Transverse colon (tissue), 4 donors: ENCODE measurements around the gene VAT1. TPM values are rescaled to one million over a fixed set of nuclear protein-coding genes. Genes with fewer than 3 reads are reported as not detected.

ENCODE experiments used
- DNase-seq: peaks from one replicate; pipeline ENCODE4 v3.0.0-alpha.2; 2019
- H3K27ac ChIP-seq, 4 donors: fragments of 200-600 bp; sonication (generic); 2 replicates each; pipeline ENCODE4 v1.5.1; 2016 to 2018; ENCODE audit warnings: inconsistent platforms in 4 of 4
- H3K27me3 ChIP-seq: fragments of 200-600 bp; sonication (generic); 2 replicates; pipeline ENCODE4 v1.5.1; 2017; ENCODE audit warnings: inconsistent platforms
- H3K36me3 ChIP-seq, 4 donors: fragments of 200-600 bp; sonication (generic); 2 replicates each; pipeline ENCODE4 v1.5.1; 2017 to 2019; ENCODE audit warnings: inconsistent platforms in 4 of 4
- H3K4me1 ChIP-seq, 4 donors: fragments of 200-600 bp; sonication (generic); 2 replicates each; pipeline ENCODE4 v1.5.1; 2017 to 2020; ENCODE audit warnings: inconsistent platforms in 4 of 4
- H3K4me3 ChIP-seq, 4 donors: fragments of 200-600 bp; sonication (generic); 1 replicate in 1 of 4; 2 replicates in 3 of 4; pipeline versions ENCODE4 v1.5.1 to v1.6.1; 2017 to 2019; ENCODE audit warnings: inconsistent platforms in 4 of 4
- H3K9me3 ChIP-seq, 2 donors: fragments of 200-600 bp; sonication (generic); 2 replicates each; pipeline ENCODE4 v1.5.1; 2017 to 2019; ENCODE audit warnings: inconsistent platforms in 2 of 2
- EP300 ChIP-seq: sonication (generic); formaldehyde crosslinking; IDR thresholded peaks from one replicate; pipeline ENCODE4 v1.6.1; 2017; ENCODE audit warnings: antibody characterized with exemption, low read depth
- POLR2A ChIP-seq: fragments of 450-650 bp; IDR thresholded peaks from one replicate; pipeline ENCODE4 v1.6.1; 2016; ENCODE audit warnings: antibody characterized with exemption, mild to moderate bottlenecking, moderate library complexity
- POLR2AphosphoS5 ChIP-seq, 3 donors: sonication (generic); formaldehyde crosslinking; IDR thresholded peaks; one replicate each; pipeline ENCODE4 v1.6.1; 2016; ENCODE audit warnings: antibody characterized with exemption in 3 of 3
- WGBS, 2 donors: methylation state at CpG; one replicate each; pipeline ENCODE4 v1.1.5; 2018; ENCODE audit warnings: low coverage in 1 of 2; 5-methylcytosine and 5-hydroxymethylcytosine counted together
- in situ Hi-C, 4 donors: fragments of 200-750 bp; cut with MboI; loops; one replicate each; pipeline versions ENCODE4 v1.15.0 to v1.15.1; 2017; ENCODE audit warnings: low sequenced_read_pairs in 3 of 4, low pct_ligation_motif_present in 1 of 4, low pct_unique_long_range_greater_than_20kb in 1 of 4
- intact Hi-C: fragments of 100-400 bp; cut with DNase I; formaldehyde crosslinking; loops from one replicate; pipeline ENCODE4 v1.15.1; 2023; ENCODE audit warnings: low total_unique reads
- total RNA-seq, 4 donors: library from RNA; depleted of rRNA; stranded (reverse); fragments of >200 nt; gene quantifications; one replicate each; pipeline ENCODE4 v1.1.0, GENCODE V29; 2016
- TF ChIP-seq, protein P1 (sequence below), 5 experiments: fragments of 200-600 bp in 3 of 5; fragments of 450-650 bp in 2 of 5; sonication (generic) in 3 of 5; IDR thresholded peaks; 1 replicate in 2 of 5; 2 replicates in 3 of 5; pipeline ENCODE4 v1.5.1; 2016 to 2017; ENCODE audit warnings: antibody characterized with exemption in 5 of 5, inconsistent platforms in 3 of 5, mild to moderate bottlenecking in 2 of 5, moderate library complexity in 1 of 5

The VAT1 gene
- total RNA-seq: 10 to 100 TPM; 26.2 to 94.1 (median 65.7) TPM

- H3K27me3 ChIP-seq: peaks cover 3% of the 10 kb centered on the region
- 1% methylated on average over 48 of the region's 80 CpGs; no CpG with 5 or more reads in 1 of the 2 donors for WGBS, 2 donors
- H3K4me1 ChIP-seq: peaks cover 6 to 46% (median 31%) of the 10 kb centered on the region in 4 donors
- TF ChIP-seq POLR2A: peak; percentile 55
- TF ChIP-seq, protein P1, sequence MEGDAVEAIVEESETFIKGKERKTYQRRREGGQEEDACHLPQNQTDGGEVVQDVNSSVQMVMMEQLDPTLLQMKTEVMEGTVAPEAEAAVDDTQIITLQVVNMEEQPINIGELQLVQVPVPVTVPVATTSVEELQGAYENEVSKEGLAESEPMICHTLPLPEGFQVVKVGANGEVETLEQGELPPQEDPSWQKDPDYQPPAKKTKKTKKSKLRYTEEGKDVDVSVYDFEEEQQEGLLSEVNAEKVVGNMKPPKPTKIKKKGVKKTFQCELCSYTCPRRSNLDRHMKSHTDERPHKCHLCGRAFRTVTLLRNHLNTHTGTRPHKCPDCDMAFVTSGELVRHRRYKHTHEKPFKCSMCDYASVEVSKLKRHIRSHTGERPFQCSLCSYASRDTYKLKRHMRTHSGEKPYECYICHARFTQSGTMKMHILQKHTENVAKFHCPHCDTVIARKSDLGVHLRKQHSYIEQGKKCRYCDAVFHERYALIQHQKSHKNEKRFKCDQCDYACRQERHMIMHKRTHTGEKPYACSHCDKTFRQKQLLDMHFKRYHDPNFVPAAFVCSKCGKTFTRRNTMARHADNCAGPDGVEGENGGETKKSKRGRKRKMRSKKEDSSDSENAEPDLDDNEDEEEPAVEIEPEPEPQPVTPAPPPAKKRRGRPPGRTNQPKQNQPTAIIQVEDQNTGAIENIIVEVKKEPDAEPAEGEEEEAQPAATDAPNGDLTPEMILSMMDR (IDR thresholded peaks at IDR 0.05): peak in 2 of 5 experiments; percentile 19 to 20
- no peak for TF ChIP-seq EP300
- peak; percentile 77 to 86 (median 80) for TF ChIP-seq POLR2AphosphoS5 (IDR thresholded peaks at IDR 0.05)
- in situ Hi-C loops (loop anchor here in 1 of 4 donors (25.0 kb wide), 1 partner anchor 315 kb away; no protein-coding TSS in a partner anchor), intact Hi-C loops (no loop called here)
- H3K36me3 ChIP-seq: no peaks in the 10 kb centered on the region
- peak; percentile 87 for DNase-seq
- peak within 1 kb of the TSS; percentile 85 to 91 (median 90) for H3K27ac ChIP-seq
- H3K9me3 ChIP-seq: no peaks in the 10 kb centered on the region
- H3K4me3 ChIP-seq: peak within 1 kb of the TSS; percentile 43 to 96 (median 86)
Observed at GRCh38 chr17:43021741-43022512, at the start of gene VAT1. Gene VAT1, minus strand, starts transcription at chr17:43022385. Its CDS starts 63 bp downstream, at chr17:43022322.

DNA sequence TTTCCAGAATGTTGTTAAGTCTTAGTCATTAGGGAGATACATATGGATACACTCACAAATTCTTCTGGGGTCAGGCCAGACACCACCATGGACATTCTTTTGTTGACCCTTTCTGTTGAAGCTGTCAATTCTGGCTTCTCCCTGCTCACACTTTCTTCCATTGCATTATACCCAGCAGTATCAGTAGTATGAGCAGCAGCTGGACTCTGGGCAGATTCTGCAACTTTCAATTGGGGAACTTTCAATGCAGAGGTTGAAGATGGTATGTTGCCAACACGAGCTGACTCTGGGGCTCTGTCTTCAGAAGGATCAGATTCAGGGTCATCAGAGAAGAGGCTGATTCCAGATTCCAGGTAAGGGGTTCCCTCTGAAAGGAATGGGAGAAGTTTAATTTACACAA lies 48.7 kb upstream of the VAT1 start:
- in situ Hi-C loops (no loop called here), intact Hi-C loops (no loop called here)
- no peaks in the 10 kb centered on the region for H3K4me1 ChIP-seq
- H3K27ac ChIP-seq: no peak overlapping the region
- H3K36me3 ChIP-seq: no peaks in the 10 kb centered on the region
- H3K4me3 ChIP-seq: no peak overlapping the region
- DNase-seq: no peak
- WGBS, 2 donors: 94% methylated on average over 1 of the region's 1 CpG; no CpG with 5 or more reads in 1 of the 2 donors
- H3K9me3 ChIP-seq: no peaks in the 10 kb centered on the region
- H3K27me3 ChIP-seq: no peaks in the 10 kb centered on the region
- TF ChIP-seq POLR2A (no peak), EP300 (no peak), POLR2AphosphoS5 (IDR thresholded peaks at IDR 0.05) (no peak)
- TF ChIP-seq, protein P1 (IDR thresholded peaks at IDR 0.05): no peak

GRCh38 chr17:43070257-43070656 lies 48.1 kb upstream of the VAT1 start:
- no peak for DNase-seq
- H3K4me1 ChIP-seq: no peaks in the 10 kb centered on the region
- no peaks in the 10 kb centered on the region for H3K9me3 ChIP-seq
- no peak for TF ChIP-seq POLR2AphosphoS5 (IDR thresholded peaks at IDR 0.05)
- TF ChIP-seq, protein P1 (IDR thresholded peaks at IDR 0.05): no peak
- no peak for TF ChIP-seq POLR2A
- no peak for TF ChIP-seq EP300
- in situ Hi-C loops (no loop called here), intact Hi-C loops (no loop called here)
- no peaks in the 10 kb centered on the region for H3K36me3 ChIP-seq
- no peaks in the 10 kb centered on the region for H3K27me3 ChIP-seq
- no peak overlapping the region for H3K27ac ChIP-seq
- no peak overlapping the region for H3K4me3 ChIP-seq
- 97% methylated on average over 1 of the region's 1 CpG; no CpG with 5 or more reads in 1 of the 2 donors for WGBS, 2 donors

- no peak overlapping the region for H3K4me3 ChIP-seq
- in situ Hi-C loops: no loop called here
- H3K9me3 ChIP-seq: no peaks in the 10 kb centered on the region
- 87 to 95% methylated on average over 3 of the region's 3 CpGs for WGBS, 2 donors
- no peaks in the 10 kb centered on the region for H3K36me3 ChIP-seq
- intact Hi-C loops: no loop called here
- TF ChIP-seq, protein P1 (IDR thresholded peaks at IDR 0.05): no peak
- H3K27me3 ChIP-seq: no peaks in the 10 kb centered on the region
- H3K27ac ChIP-seq: no peak overlapping the region
- H3K4me1 ChIP-seq: no peaks in the 10 kb centered on the region
- no peak for DNase-seq
Observed at GRCh38 chr17:43069368-43069898, 47.2 kb upstream of the VAT1 start.
